Middle frontal gyrus (tissue), 1 donor: ENCODE data around the gene CFAP97D1.
"Not testable (repeated sequence)": the region's sequence is repeated elsewhere in the genome, so short reads cannot be mapped to it uniquely, and the experiment has no call there.

ENCODE experiments used
- DNase-seq: peaks from one replicate; pipeline ENCODE4 v3.0.0-alpha.2; 2015; ENCODE audit warnings: low spot score; ENCODE audit errors: extremely low spot score

Gene CFAP97D1

DNA sequence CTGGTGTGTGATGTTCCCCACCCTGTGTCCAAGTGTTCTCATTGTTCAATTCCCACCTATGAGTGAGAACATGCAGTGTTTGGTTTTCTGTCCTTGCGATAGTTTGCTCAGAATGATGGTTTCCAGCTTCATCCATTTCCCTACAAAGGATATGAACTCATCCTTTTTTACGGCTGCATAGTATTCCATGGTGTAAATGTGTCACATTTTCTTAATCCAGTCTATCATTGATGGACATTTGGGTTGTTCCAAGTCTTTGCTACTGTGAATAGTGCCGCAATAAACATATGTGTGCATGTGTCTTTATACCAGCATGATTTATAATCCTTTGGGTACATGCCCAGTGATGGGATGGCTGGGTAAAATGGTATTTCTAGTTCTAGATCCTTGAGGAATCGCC is 12.4 kb downstream of the CFAP97D1 start:
- not testable (repeated sequence) for DNase-seq

GRCh38 chr17:43798024-43798423 is 17.8 kb downstream of the CFAP97D1 start:
- not testable (repeated sequence) for DNase-seq

GRCh38 chr17:43799047-43799446 is 18.8 kb downstream of the CFAP97D1 start:
- DNase-seq = no peak

- DNase-seq = no peak
Observed at GRCh38 chr17:43800736-43801135, 20.5 kb downstream of the CFAP97D1 start.

DNA sequence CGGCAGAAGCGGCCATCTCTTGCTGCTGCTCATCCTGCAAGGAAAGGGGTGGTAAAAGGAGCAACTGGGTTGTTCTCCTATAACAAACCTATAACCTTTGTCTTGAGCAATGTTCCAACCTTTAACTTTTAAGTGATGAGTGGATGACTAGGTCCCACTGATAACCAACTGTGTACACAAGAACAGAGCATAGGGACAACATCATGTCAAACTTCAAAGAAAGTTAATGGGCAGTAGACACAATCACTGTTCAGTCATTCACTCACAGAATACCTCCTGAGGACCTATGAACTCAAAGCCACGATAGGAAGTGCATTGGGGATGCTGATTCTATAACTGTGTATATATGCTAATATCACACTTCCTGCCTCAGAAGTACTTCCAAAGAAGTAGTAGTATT is 21.6 kb downstream of the CFAP97D1 start:
- no peak for DNase-seq

DNA sequence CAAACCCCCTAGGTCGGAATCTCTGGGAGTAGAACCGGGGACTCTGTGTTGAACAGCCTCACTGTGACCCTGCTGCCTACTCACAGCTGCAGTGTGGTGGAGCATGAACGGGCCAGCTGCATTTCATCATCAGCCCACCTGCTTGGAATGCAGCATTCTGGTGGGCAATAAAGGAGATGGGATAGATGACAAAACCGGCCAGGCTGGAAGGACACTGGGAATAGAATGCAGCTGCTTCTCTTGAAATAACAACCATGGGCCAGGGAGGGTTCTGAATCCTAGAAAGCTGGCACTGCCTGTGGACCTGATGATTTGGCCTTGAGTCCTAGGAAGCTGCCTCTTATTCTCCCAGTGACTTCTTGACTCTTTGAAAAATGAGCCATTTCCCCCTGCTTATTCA is 23.5 kb downstream of the CFAP97D1 start:
- DNase-seq = no peak

- DNase-seq = no peak
Observed at GRCh38 chr17:43805117-43805516, 24.9 kb downstream of the CFAP97D1 start.

DNA sequence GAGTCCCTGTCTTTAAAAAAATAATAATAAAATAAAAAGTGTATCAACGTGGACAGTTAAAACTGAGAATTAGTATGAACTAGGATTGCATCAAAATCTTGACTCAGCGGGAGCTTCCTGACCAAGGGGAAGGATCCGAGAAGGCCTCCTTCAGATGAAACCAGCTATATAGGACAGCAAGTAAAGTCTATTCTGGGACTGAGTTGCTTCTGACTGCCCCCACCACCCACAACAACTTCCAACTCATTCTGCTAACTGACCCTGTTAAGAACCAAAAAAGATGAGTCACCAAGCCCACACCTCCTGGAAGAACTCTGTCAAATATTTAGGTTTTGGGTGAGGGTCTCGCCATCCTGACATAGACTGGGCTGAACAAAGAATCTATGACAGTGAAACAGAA is 27.8 kb downstream of the CFAP97D1 start:
- no peak for DNase-seq

DNA sequence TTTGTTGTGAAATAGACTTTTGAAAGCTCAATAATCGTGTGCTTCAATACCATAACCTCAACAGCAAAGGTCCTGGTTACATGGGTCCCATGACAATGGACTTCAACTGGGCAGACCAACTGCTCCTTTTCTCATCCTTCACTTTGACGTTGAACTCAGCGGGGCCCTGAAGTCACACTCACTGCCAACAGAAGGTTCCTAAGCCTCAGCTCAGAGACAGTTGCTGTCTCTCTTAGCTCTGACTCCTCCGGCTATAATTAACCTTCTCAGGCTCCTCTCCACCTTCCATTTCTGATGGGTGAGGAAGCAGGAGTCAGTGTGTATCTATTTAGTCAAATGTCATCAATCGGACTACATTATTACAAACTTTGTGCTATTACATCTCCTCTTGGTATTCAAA is 28.9 kb downstream of the CFAP97D1 start:
- DNase-seq = no peak

- no peak for DNase-seq
Observed at GRCh38 chr17:43810226-43810715, 30.0 kb downstream of the CFAP97D1 start.

DNA sequence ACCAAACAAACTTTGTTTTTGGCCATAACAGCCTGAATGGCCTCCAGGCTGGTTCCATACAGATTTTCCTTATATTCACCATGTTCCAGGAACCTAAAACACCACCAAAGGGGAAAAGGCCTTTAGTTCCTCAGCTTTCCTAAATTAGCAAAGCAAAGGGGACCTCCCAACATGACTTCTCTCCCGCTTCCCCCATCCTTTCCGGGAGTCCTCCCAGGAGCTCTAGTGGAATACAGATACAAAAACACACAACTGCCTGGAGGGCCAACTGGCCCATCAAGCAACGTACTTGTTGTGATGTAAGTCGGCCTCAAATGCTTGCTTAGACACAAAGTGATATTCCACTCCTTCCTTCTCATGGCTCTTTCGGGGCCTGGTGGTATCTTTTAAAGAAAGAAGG is 30.6 kb downstream of the CFAP97D1 start:
- no peak for DNase-seq

DNA sequence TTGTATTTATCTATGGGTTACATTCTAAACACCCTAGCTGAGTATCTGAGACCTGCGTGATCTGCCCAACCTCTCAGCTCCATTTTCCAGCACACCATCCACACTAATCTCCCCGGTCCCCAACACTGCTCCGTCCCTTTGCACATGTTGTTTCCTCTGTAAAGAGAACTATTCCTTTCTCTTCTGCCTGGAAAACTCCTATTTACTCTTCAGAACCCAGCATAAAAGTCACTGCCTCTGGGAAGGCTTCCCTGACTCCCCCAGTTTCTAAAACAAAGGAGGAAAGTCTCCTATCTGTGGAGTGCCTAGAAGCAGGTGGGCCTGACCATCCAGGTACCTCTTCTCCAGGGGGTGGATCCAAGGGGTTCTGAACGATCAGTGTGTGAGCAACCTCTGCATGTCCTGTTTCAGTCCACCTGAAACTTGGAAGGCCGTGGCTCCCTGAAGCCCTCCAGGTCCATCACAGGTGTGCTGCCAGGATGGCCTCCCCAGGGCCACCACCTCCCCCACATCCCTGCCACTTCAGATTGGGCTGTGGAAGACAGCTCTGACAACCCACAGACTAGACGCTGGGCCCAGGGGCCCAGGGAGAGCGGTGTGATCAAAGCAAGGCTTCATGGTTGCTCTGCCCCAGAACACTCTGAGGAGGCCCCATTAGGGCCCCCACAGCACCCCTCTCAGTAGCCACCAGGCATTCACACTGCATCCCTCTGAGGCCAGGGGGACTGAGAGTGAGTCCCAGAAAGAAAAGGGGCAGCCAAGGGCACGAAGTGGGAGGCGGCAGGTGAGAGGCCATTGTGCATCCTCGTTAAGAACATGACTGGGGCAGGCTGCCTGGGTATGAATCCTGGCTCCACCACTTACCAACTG is 32.4 kb downstream of the CFAP97D1 start:
- DNase-seq = no peak

GRCh38 chr17:43813386-43813785 is 33.2 kb downstream of the CFAP97D1 start:
- DNase-seq = no peak

DNA sequence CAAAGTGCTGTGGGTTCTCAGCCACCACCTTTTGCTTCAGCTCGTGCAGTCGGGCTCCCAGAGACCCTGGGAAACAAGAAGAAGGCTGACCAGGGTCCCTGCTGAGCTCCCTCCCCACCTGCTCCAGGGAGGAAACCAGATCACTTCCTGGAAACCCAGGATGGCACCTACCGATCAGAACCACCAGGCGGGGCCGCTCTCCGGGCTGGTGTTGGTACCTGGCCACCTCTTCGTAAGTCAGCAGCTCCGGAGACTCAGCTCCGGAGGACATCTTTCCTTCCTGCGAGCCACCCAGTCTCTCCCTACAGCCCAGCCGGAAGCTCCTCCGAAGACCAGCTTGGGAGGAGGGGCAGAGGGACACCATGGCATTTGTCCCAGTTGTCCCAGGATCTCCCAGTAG is 33.8 kb downstream of the CFAP97D1 start:
- no peak for DNase-seq

GRCh38 chr17:43814714-43815113 is 34.5 kb downstream of the CFAP97D1 start:
- DNase-seq = no peak

DNA sequence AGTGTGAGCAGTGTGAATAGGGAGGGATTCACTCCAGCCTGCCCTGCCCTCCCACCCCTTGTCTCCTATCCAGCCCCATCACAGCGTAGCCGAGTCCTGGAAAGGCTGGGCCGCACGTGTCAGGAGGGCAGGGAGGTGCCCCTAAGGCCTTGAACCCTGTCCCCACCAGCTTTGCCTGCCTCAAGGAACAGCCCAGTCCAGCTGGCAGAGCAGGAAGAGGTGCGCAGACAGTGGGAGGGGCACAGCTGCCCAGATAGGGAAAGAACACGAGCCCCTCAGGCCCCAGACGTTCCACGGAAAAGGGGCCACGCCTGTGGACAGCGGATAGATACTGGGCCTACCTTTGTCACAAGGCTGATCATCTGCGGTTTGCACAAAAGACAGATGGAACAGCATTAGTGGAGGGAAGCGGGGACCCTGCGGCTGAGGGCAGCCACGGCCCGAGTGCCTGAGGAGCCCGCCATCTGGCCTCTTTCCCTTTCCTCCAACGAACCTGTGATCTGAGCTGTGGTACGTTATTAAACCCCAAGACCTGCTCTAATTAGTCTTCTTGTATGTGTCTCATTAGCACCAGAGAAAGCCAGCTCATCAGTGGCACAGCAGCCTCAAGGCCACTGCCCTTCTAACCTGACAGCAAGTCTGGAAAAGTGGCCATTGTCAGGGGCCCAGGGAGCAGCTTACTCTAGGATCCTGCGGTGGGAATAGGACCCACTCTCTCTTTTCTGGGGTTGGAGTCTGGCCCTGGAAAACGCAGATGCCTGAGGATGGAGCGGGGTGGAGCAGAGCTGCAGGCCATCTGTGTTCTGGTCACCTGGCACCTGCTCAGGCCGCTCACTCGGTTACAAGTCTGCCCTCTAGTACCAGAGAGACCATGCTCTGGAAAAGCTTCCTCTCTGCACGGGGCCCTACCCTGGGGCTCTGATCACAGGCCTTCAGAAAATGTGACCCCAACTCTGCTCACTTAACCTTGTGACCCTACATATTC is 36.4 kb downstream of the CFAP97D1 start:
- DNase-seq = no peak

- DNase-seq = no peak
Observed at GRCh38 chr17:43817826-43818225, 37.6 kb downstream of the CFAP97D1 start.

GRCh38 chr17:43818966-43819365 is 38.7 kb downstream of the CFAP97D1 start:
- no peak for DNase-seq

DNA sequence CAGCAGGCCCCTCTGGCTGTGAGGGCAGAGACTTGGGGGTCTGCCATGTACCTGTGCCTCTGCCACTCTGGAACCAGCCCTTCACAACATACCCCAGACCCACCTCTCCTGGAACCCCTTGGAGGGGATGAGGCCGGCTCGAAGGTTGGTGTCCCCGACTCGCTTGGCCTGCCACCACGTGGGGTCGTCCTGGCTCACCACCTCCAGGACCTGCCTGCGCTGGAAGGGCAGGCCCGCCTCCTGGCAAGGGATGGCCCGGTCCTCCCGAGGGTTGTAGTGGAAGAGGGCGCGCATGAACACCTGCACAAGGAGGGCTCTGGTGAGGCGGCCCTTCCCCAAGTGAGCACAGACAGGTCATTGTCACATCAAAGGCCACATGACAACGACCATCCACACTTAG is 40.5 kb downstream of the CFAP97D1 start:
- no peak for DNase-seq

- DNase-seq = no peak
Observed at GRCh38 chr17:43822570-43823190, 42.4 kb downstream of the CFAP97D1 start.

GRCh38 chr17:43823350-43824084 is 43.3 kb downstream of the CFAP97D1 start:
- DNase-seq = no peak
